Liver (tissue), 9 donors: ENCODE measurements around the gene C1QL1. TPM values are rescaled to one million over a fixed set of nuclear protein-coding genes. Genes with fewer than 3 reads are reported as not detected.

ENCODE experiments used
- DNase-seq: peaks from one replicate; pipeline ENCODE4 v3.0.0-alpha.2; 2017; ENCODE audit warnings: low spot score
- H3K27ac ChIP-seq, 2 donors: one replicate each; pipeline ENCODE4 v1.7.0; 2013; ENCODE audit warnings: inconsistent platforms in 2 of 2, low read length in 2 of 2, control low read depth in 1 of 2, low read depth in 1 of 2, mild to moderate bottlenecking in 1 of 2
- H3K27me3 ChIP-seq, 4 donors: one replicate each; pipeline versions ENCODE4 v1.6.1 to v1.7.0; 2013; ENCODE audit warnings: low read length in 3 of 4, inconsistent platforms in 1 of 4, mild to moderate bottlenecking in 1 of 4, moderate library complexity in 1 of 4; ENCODE audit not compliant: control insufficient read depth in 4 of 4, insufficient read depth in 4 of 4
- H3K36me3 ChIP-seq, 4 donors: one replicate each; pipeline versions ENCODE4 v1.6.1 to v1.7.0; 2013; ENCODE audit warnings: low read length in 3 of 4, mild to moderate bottlenecking in 3 of 4, low read depth in 1 of 4, moderate library complexity in 1 of 4; ENCODE audit not compliant: control insufficient read depth in 4 of 4, insufficient read depth in 3 of 4
- H3K4me1 ChIP-seq, 4 donors: one replicate each; pipeline versions ENCODE4 v1.6.1 to v1.7.0; 2013; ENCODE audit warnings: low read length in 3 of 4, mild to moderate bottlenecking in 3 of 4, moderate library complexity in 1 of 4; ENCODE audit not compliant: control insufficient read depth in 4 of 4, insufficient read depth in 4 of 4
- H3K4me3 ChIP-seq, 3 donors: one replicate each; pipeline versions ENCODE4 v1.6.1 to v1.7.0; 2013; ENCODE audit warnings: low read length in 3 of 3, control low read depth in 1 of 3, low read depth in 1 of 3, mild to moderate bottlenecking in 1 of 3
- H3K9ac ChIP-seq, 2 donors: one replicate each; pipeline ENCODE4 v1.7.0; 2013; ENCODE audit warnings: low read length in 2 of 2, mild to moderate bottlenecking in 2 of 2, moderate library complexity in 2 of 2, control low read depth in 1 of 2, low read depth in 1 of 2
- H3K9me3 ChIP-seq, 4 donors: one replicate each; pipeline versions ENCODE4 v1.6.1 to v1.7.0; 2013; ENCODE audit warnings: low read length in 3 of 4; ENCODE audit not compliant: control insufficient read depth in 4 of 4
- ATF3 ChIP-seq: IDR thresholded peaks from 2 replicates; pipeline ENCODE4 v1.6.1; 2016; ENCODE audit warnings: antibody characterized with exemption
- CTCF ChIP-seq: fragments of 150-350 bp; IDR thresholded peaks from 2 replicates; pipeline ENCODE4 v1.5.1; 2017; ENCODE audit warnings: improper control_type of control experiment, low read depth, low read length; ENCODE audit not compliant: missing input control
- EGR1 ChIP-seq, 2 donors: IDR thresholded peaks; 2 replicates each; pipeline ENCODE4 v1.6.1; 2016 to 2018; ENCODE audit warnings: antibody characterized with exemption in 2 of 2, low read depth in 2 of 2
- FOXA1 ChIP-seq: IDR thresholded peaks from 2 replicates; pipeline ENCODE4 v1.6.1; 2016; ENCODE audit warnings: antibody characterized with exemption
- FOXA2 ChIP-seq: IDR thresholded peaks from 2 replicates; pipeline ENCODE4 v1.6.1; 2016; ENCODE audit warnings: antibody characterized with exemption
- GABPA ChIP-seq, 2 donors: IDR thresholded peaks in 1 of 2; conservative IDR thresholded peaks in 1 of 2; 2 replicates each; pipeline ENCODE4 v1.6.1; 2016; ENCODE audit warnings: antibody characterized with exemption in 2 of 2, mild to moderate bottlenecking in 1 of 2, moderate library complexity in 1 of 2
- HNF4A ChIP-seq, 2 donors: conservative IDR thresholded peaks; 2 replicates each; pipeline ENCODE4 v1.6.1; 2016; ENCODE audit warnings: antibody characterized with exemption in 2 of 2, mild to moderate bottlenecking in 2 of 2
- HNF4G ChIP-seq: IDR thresholded peaks from 2 replicates; pipeline ENCODE4 v1.6.1; 2016; ENCODE audit warnings: antibody characterized with exemption
- JUND ChIP-seq, 2 donors: IDR thresholded peaks; 2 replicates each; pipeline ENCODE4 v1.6.1; 2016; ENCODE audit warnings: antibody characterized with exemption in 2 of 2
- MAX ChIP-seq: IDR thresholded peaks from 2 replicates; pipeline ENCODE4 v1.6.1; 2016; ENCODE audit warnings: antibody characterized with exemption
- NR2F2 ChIP-seq: IDR thresholded peaks from 2 replicates; pipeline ENCODE4 v1.6.1; 2016; ENCODE audit warnings: antibody characterized with exemption
- RAD21 ChIP-seq, 2 donors: IDR thresholded peaks; 2 replicates each; pipeline ENCODE4 v1.6.1; 2016; ENCODE audit warnings: antibody characterized with exemption in 2 of 2, mild to moderate bottlenecking in 2 of 2
- REST ChIP-seq: IDR thresholded peaks from 2 replicates; pipeline ENCODE4 v1.6.1; 2016; ENCODE audit warnings: antibody characterized with exemption, mild to moderate bottlenecking
- RXRA ChIP-seq, 2 donors: IDR thresholded peaks; 2 replicates each; pipeline ENCODE4 v1.6.1; 2017 to 2018; ENCODE audit warnings: antibody characterized with exemption in 2 of 2, mild to moderate bottlenecking in 1 of 2
- SP1 ChIP-seq: IDR thresholded peaks from 2 replicates; pipeline ENCODE4 v1.6.1; 2018; ENCODE audit warnings: antibody characterized with exemption, mild to moderate bottlenecking
- TAF1 ChIP-seq: conservative IDR thresholded peaks from 2 replicates; pipeline ENCODE4 v1.6.1; 2016; ENCODE audit warnings: antibody characterized with exemption, mild to moderate bottlenecking
- YY1 ChIP-seq: IDR thresholded peaks from 2 replicates; pipeline ENCODE4 v1.6.1; 2016; ENCODE audit warnings: antibody characterized with exemption, mild to moderate bottlenecking
- ZBTB33 ChIP-seq: IDR thresholded peaks from 2 replicates; pipeline ENCODE4 v1.6.1; 2016; ENCODE audit warnings: antibody characterized with exemption
- whole genome bisulfite sequencing: extraction: QIAGEN DNeasy Blood & Tissue Kit; methylation state at CpG from one replicate; pipeline ENCODE4 v1.1.7; 2013; 5-methylcytosine and 5-hydroxymethylcytosine counted together
- polyA plus RNA-seq, 2 donors: library from polyadenylated mRNA; stranded (reverse) in 1 of 2; unstranded in 1 of 2; fragments of 200-250 nt in 1 of 2; fragments of >200 nt in 1 of 2; fragmentation: Nextera tagmentation in 1 of 2; extraction: Ambion mirVana in 1 of 2; gene quantifications; one replicate each; pipeline versions ENCODE4 v1.2.1 to v1.2.3, GENCODE V29; 2013 to 2015
- total RNA-seq, 2 donors: library from RNA; depleted of rRNA; stranded (reverse); fragments of >200 nt; gene quantifications; one replicate each; pipeline ENCODE4 v1.2.3, GENCODE V29; 2014
- donor health status: healthy.
- donor health status: healthy.
- donor health status: healthy.
- donor health status: healthy.
- donor health status: healthy.

C1QL1 gene
- total and polyA plus RNA-seq, 4 donors: 0.17 to 0.57 (median 0.23) TPM; not detected in 1

- TF ChIP-seq REST (no peak), MAX (no peak), FOXA2 (no peak), CTCF (no peak), NR2F2 (no peak), HNF4G (no peak), FOXA1 (no peak), RAD21 (IDR thresholded peaks at IDR 0.05) (no peak), JUND (IDR thresholded peaks at IDR 0.05) (no peak), ATF3 (no peak), YY1 (no peak), EGR1 (IDR thresholded peaks at IDR 0.05; ENCODE audit: low read depth in 2 of 2) (no peak)
- H3K9me3 ChIP-seq: no peaks in the 10 kb centered on the region
- no peak overlapping the region for H3K4me3 ChIP-seq
- H3K9ac ChIP-seq: no peak overlapping the region
- H3K27me3 ChIP-seq: no peaks in the 10 kb centered on the region
- WGBS: 81% methylated on average over 7 of the region's 7 CpGs
- DNase-seq: no peak
- no peak overlapping the region for H3K27ac ChIP-seq
- H3K36me3 ChIP-seq: no peaks in the 10 kb centered on the region
- H3K4me1 ChIP-seq: peaks cover 0 to 6% (median 1%) of the 10 kb centered on the region in 4 donors
Measured at GRCh38 chr17:44920565-44920940, 47.5 kb downstream of the C1QL1 start.

- peaks cover 0 to 6% (median 1%) of the 10 kb centered on the region in 4 donors for H3K4me1 ChIP-seq
- 10% methylated on average over 9 of the region's 9 CpGs for WGBS
- DNase-seq: peak; percentile 66
- no peaks in the 10 kb centered on the region for H3K9me3 ChIP-seq
- H3K4me3 ChIP-seq: no peak overlapping the region
- H3K27ac ChIP-seq: no peak overlapping the region
- no peaks in the 10 kb centered on the region for H3K36me3 ChIP-seq
- H3K9ac ChIP-seq: no peak overlapping the region
- no peaks in the 10 kb centered on the region for H3K27me3 ChIP-seq
- TF ChIP-seq HNF4G: no peak
- TF ChIP-seq YY1: no peak
- no peak for TF ChIP-seq RXRA (IDR thresholded peaks at IDR 0.05)
- no peak for TF ChIP-seq EGR1 (IDR thresholded peaks at IDR 0.05; ENCODE audit: low read depth in 2 of 2)
- no peak for TF ChIP-seq GABPA (IDR thresholded peaks at IDR 0.05 in 1 of 2, conservative IDR thresholded peaks at IDR 0.05 in 1 of 2)
- no peak for TF ChIP-seq HNF4A (conservative IDR thresholded peaks at IDR 0.05)
- TF ChIP-seq ZBTB33: no peak
- TF ChIP-seq MAX: no peak
- no peak for TF ChIP-seq SP1
- no peak for TF ChIP-seq TAF1
- no peak for TF ChIP-seq NR2F2
- no peak for TF ChIP-seq JUND (IDR thresholded peaks at IDR 0.05)
- peak; percentile 96 to 98 for TF ChIP-seq RAD21 (IDR thresholded peaks at IDR 0.05)
- TF ChIP-seq REST: no peak
Measured at GRCh38 chr17:44919885-44920564, 48.1 kb downstream of the C1QL1 start.
